Camera-type eye (tissue), 1 donor: Measurements from ENCODE around the gene ZNF324. TPM values are rescaled to one million over a fixed set of nuclear protein-coding genes. Genes with fewer than 3 reads are reported as not detected.

Source experiments
- total RNA-seq: library from RNA; depleted of rRNA; stranded (reverse); fragments of >200 nt; gene quantifications from one replicate; pipeline ENCODE4 v1.2.3, GENCODE V29; 2014

Gene ZNF324
- total RNA-seq = 35.8 TPM

DNA sequence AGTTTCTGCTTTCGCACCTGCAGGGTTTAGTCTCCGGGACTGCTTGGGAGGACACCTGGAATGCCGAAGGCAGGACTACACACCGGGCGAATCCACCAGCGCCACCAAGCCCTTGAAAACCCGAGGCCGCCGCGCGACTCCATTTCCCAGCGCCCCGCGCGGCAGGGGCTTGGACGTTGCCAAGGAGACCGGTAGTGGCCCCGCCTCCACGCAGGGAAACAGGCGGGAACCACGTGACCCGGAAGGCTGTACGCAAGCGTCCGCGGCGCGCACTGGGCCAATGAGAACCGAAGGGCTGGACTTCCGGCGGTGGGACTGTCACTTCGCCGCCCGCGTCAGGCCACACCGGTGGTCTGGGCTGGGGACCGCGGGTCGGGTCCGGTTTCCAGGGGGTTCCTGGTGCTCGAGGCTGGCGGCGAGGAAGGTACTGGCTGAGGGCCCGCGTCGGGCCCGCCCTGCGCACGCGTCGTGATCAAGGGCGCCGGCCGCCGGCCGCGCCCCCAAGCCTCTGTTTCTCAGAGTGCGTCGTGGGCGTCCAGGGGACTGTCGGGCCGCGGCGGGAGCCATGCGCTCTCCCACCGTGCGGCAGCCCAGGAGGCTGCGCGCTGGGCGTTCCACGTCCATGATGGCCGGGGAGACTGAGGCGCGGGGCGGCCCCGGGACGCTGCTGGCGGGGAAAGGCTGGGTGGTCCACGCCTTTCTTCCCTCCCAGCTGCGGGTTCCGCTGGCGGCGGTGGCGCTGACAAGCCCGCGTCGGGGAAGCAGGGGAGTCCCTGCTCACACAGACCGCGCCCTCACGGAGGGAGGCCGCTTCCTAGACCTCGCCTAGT is at the start of gene ZNF324:
ZNF324 (plus strand) TSS at position 321 of the 830 bp plus-strand sequence. CDS start 2,106 bp downstream, outside the sequence.

GRCh38 chr19:58439576-58440554 is 27.0 kb upstream of the ZNF324 start, which contains the start of gene ZNF132:
TSS of gene ZNF132 (minus strand) at chr19:58440153. CDS start at chr19:58439821, 332 bp downstream.

GRCh38 chr19:58451358-58452101 is 15.3 kb upstream of the ZNF324 start, which contains the start of gene ZNF324B:
TSS of gene ZNF324B (plus strand) at chr19:58451622. CDS start at chr19:58453702, 2,080 bp downstream.

DNA sequence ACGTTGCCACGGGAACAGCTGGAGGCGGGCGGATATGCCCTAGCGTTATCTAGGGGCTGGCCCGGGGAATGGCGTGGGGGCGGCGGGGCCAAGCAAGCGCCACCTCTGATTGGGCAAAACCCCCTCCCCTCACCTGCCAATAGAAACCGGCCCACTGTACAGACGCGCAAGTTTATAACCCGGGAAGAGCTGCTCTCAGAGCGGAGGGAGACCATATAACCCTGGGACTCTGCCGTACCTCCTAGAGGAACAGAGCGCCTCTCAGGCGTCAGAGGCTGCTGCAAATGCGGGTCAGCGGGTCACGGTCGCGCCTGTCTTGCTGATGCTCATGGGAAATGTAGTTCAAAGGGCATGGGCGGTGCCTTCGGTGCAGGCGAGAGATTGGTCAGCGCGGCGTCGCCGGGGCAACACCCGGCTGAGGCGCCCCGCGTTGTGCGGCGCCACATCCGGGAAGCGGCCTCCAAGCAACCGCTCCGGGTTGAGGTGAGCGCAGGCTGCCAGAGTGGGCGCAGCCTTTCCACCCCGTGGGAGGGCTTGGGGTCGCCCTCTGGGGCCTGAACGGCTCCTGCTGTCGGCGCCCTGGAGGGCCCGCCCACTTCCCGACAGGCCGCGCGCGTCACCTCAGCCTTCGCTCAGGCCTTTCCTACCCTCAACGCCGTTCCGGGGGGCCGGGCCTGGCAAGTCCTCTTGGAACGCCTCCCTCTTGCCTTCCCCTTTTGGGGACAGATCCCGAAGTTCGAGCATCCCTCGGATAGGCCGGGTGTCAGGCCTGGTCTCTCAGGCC is 9.0 kb downstream of the ZNF324 start, which contains the start of gene ZNF446:
ZNF446 (plus strand) TSS at position 639 of the 784 bp plus-strand sequence. CDS start 867 bp downstream, outside the sequence.

GRCh38 chr19:58511353-58512208 is 44.7 kb downstream of the ZNF324 start, which contains the start of gene SLC27A5:
TSS of gene SLC27A5 (minus strand) at chr19:58511992. CDS start at chr19:58511955, 37 bp downstream.

DNA sequence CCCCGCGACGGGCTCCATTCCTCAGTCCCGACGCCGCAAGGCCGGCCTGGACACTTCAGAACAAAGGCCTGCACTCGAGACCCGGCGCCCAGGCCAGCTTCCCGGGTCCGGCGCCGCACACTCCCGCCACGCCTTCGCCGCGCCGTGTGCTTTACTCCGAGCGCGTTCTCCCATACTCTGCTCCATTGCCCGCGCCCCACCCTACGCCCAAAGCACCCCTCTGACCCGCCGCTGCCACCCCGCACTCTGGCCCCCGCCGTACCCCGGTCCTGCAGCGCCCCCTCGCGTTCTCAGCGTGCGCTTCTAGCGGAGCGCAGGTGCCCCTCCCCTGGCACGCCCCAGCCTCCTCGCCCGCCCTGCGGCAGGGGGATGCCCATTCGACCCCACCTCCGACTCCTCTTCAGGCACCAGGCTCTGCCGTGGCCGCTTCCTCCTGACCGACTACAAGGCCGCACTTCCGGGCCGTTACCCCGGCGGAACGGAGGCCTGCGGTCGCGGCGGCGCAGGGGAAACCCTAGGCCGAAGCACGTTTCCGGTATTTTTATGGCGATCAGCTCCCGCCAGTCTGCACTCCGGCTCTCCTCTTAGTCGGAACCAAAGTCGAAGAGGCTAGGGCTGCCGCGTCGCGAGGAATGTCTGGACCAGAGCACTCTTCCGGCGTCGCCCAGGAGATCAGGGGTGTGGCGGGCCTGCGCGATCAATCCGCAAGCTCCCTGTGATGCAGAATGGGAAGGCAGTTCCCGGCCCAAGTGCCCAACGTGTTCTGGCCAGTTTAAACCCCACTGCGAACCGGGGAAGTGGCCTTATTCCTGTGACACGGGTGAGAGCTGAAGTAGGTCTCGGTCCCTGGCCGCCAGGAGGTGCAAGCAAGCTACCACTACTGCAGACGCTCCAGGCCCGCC is 52.7 kb downstream of the ZNF324 start, which contains the start of gene ZBTB45:
ZBTB45 (minus strand) TSS at position 456 of the 902 bp plus-strand sequence. CDS start 2,137 bp downstream, outside the sequence.

Other genes starting within 250 kb of the ZNF324 start
- 105 TPM for gene ZNF544, start 238.2 kb upstream of the ZNF324 start, total RNA-seq
- gene ZNF8, start 188.1 kb upstream of the ZNF324 start, total RNA-seq = 21.1 TPM
- 37.8 TPM for gene ERVK3-1, start 161.7 kb upstream of the ZNF324 start, total RNA-seq
- 4.1 TPM for gene ZSCAN22, start 140.1 kb upstream of the ZNF324 start, total RNA-seq
- gene A1BG, start 113.6 kb upstream of the ZNF324 start, total RNA-seq = 6.0 TPM
- 8.7 TPM for gene ZNF497, start 104.3 kb upstream of the ZNF324 start, total RNA-seq
- gene ZNF837, start 86.0 kb upstream of the ZNF324 start, total RNA-seq = 4.4 TPM
- 834 TPM for gene RPS5, start 79.8 kb upstream of the ZNF324 start, total RNA-seq
- gene RNF225, start 71.4 kb upstream of the ZNF324 start, total RNA-seq = not detected
- 20.0 TPM for gene ZNF584, start 58.4 kb upstream of the ZNF324 start, total RNA-seq
- 13.2 TPM for gene ZNF132, start 26.9 kb upstream of the ZNF324 start, total RNA-seq
- 19.1 TPM for gene ZNF324B, start 15.5 kb upstream of the ZNF324 start, total RNA-seq
- 19.0 TPM for gene ZNF446, start 9.3 kb downstream of the ZNF324 start, total RNA-seq
- gene SLC27A5, start 44.9 kb downstream of the ZNF324 start, total RNA-seq = 4.9 TPM
- 7.4 TPM for gene ZBTB45, start 52.7 kb downstream of the ZNF324 start, total RNA-seq
- gene TRIM28, start 77.0 kb downstream of the ZNF324 start, total RNA-seq = 264 TPM
- 71.1 TPM for gene CHMP2A, start 88.0 kb downstream of the ZNF324 start, total RNA-seq
- 40.4 TPM for gene UBE2M, start 91.5 kb downstream of the ZNF324 start, total RNA-seq
- gene MZF1, start 106.3 kb downstream of the ZNF324 start, total RNA-seq = 35.8 TPM